Germinal center (tissue), 1 donor: ENCODE measurements around the gene ZNF138.
A peak's percentile ranks its signal among the peaks of the same experiment; 100 is the strongest.

Experiments used
- DNase-seq: peaks from one replicate; pipeline ENCODE4 v3.0.0; 2012; ENCODE audit warnings: mixed read lengths, low spot score

ZNF138 gene

DNA sequence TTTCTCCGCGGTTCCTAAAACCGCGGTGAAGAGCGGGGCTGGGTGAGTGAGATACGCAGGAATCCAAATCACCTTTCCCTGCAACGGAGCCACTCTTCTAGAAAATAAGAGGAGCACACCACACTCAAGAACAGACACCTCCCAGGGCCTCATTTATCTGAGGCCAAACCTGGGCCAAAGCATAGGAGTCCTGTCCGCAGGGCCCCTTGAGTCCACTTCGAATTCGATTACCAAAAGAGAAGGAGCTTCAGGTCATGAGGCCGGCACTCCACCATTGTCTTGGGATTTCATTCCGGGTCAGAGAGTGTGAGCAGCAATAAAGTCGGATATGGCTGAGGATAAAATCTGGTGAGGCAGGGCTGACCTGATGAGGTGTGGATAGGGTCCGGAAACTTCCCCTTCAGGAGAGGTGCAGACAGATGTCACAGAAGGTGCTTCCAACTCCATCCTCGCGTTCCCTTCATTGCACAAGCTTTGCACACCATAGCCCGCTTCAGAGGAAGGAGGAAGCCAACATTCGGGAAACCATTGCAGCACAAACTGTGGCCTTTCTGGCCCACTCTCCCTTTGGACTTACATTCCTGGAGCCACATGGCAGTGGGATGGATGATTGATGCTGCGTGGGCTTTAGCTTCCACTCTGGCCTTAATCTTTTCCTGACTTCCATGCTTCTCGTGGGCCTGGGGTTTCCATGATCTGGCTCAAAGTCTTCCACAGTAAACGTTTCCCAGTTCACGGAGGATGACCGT is 81.6 kb downstream of the ZNF138 start:
- no peak for DNase-seq

DNA sequence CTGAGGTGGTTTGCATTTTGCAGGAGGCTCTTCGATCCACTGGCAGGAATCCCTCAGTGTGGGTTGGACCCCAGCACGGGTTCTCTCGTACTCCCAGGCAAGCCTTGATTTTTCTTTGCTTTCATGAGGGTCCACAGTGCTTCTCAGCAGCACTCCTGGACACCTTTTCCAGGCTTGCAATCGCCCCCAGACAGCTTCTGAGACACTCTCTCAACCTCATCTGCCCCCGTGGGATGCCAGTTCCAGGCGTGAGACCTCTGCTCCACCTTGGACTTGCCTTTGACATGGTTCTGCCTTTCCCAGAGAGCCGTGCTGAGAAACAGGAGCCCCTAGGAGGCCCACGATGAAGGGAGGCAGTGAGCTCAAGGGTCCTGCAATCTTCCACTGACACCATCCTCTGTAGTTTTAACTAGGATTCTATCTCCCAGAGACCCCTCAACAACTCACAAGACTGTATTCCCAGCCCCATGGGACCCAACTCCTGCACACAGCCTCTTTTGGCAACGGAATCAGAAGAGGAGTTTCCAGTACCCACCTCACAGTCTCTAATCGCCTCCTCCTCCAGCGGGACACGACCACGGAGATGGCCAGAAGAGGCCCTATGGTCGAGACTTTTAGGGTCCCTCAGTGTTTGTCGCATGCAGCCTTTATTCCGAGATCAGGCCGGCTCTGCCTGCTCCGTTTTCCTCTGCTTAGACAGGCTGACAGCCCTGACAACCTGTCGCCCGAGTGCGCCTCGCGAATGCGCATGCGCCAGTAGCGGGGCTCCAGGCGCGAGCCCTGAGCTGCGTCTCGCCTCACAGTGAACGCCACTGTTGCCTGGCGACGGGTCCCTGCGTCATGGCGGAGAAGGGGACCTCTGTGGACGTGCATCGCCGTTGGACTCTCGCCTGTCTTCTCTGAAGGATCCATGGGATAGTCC is 82.8 kb downstream of the ZNF138 start:
- peak; percentile 87 for DNase-seq

- no peak for DNase-seq
Measured at GRCh38 chr7:64877714-64878610, 83.7 kb downstream of the ZNF138 start.

- no peak for DNase-seq
Measured at GRCh38 chr7:64878684-64879083, 84.5 kb downstream of the ZNF138 start.

DNA sequence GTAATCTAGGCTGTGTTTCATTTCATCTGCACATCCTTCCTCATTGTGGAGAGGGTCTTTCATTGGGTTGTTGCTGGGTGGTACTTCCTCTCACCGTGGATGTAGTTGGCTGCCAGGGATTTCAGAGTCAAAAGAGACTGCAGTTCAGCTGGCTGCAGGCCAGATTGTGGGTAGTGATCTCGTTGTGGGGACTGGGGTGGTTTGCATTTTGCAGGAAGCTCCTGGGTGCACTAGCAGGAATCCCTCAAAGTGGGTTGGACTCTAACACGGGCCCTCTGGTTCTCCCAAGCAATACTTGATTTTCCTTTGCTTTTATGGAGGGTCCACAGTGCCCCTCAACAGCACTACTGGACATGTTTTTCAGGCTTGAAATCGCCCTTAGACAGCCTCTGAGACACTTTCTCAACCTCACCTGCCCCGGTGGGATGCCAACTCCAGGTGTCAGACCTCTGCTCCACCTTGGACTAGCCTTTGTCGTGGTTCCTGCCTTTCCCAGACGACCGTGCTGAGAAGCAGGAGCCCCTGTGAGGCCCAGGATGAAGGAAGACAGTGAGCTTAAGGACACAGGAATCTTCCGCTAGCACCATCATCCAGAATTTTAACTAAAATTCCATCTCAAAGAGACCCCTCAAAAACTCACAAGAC is 85.0 kb downstream of the ZNF138 start:
- DNase-seq, result no peak

DNA sequence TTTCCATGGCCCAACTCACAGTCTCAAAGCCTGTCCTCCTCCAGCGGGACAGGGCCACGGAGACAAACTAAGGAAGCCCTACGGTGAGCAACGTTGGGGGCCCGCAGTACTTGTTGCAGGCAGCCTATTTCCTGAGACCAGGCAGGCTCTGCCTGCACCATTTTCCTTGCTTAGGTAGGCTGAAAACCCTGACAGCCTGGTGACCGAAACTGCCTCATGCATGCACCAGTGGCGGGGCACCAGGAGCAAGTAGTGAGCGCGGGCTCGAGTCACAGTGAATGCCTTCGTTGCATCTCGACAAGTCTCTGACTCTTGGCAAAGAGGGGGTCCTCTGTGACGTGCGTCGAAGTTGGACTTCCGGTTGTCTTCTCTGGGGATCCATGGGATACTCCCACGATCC is 85.6 kb downstream of the ZNF138 start:
- no peak for DNase-seq

DNA sequence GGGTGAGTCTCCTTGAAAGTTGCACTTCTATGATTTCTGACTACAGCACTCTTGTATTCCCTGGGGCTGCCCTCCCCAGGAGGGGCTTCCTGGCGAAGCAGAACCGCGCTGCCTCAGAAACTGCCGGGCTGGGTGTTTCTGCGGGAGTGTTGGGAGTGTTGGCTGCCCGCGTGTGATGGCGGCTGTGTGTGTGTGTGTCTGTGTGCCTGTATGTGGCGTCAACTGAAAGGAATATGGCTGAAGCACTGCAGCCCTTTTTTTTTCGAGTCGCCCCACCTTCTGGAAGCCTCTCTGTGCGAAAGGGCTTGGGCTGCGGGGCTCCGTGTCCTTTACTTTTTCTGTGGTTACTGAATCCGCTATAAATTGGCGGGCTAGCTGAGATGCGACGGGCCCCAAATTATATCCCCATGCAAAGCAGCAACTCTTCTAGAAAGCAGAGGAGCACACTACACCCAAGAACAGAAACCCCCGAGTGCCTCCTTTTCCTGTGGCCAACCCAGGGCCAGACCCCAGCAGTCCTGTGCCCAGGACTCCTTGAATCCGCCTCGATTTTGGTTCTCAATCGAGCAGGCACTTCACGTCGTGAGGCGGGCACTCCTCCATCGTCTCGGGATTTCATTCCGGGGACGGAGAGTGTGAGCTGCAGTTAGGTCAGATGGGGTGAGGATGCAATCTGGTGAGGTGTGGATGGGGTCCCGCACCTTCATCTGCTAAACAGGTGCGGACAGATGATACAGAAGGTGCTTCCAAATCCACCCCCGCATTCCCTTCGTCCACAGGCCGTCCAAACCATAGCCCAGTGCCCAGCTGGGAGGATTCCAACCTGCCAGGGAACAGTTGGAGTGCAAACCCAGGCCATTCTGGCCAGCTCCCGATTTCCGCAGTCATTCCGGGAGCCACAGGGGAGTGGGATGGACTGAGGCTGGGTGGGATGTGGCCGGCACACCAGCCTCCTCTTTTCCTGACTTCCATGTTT is 86.4 kb downstream of the ZNF138 start:
- DNase-seq, result no peak

DNA sequence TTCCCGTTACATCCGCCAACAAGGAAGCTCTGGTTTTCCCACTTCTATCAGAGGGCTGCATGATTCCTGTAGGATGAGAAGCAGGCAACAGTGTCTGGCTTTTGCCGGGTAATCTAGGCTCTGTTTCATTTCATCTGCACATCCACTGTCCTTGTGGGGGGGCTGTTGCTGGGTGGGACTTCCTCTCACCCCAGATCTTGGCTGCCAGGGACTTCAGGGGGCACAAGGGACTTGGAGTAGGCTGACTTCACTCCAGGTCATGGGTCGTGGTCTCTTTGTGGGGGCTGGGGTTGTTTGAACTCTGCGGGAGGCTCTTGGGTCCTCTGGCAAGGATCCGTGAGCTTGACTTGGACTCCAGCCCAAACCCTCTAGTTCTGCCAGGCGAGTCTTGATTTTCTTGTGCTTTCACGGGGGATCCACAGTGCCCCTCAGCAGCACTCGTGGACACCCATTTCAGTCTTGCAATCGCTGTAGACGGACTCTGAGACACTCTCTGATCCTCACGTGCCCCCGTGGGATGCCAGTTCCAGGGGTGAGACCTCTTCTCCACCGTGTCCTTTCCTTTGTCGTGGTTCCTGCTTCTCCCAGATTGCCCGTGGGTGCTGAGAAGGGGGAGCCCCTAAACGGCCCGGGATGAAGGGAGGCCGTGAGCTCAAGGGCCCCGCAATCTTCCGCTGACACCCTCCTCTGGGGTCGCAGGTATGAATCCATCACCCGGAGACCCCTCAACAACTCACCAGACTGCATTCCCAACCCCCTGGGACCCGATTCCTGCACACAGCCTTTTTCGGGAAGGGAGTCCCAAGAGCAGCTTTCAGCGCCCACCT is 87.4 kb downstream of the ZNF138 start:
- DNase-seq, result no peak

DNA sequence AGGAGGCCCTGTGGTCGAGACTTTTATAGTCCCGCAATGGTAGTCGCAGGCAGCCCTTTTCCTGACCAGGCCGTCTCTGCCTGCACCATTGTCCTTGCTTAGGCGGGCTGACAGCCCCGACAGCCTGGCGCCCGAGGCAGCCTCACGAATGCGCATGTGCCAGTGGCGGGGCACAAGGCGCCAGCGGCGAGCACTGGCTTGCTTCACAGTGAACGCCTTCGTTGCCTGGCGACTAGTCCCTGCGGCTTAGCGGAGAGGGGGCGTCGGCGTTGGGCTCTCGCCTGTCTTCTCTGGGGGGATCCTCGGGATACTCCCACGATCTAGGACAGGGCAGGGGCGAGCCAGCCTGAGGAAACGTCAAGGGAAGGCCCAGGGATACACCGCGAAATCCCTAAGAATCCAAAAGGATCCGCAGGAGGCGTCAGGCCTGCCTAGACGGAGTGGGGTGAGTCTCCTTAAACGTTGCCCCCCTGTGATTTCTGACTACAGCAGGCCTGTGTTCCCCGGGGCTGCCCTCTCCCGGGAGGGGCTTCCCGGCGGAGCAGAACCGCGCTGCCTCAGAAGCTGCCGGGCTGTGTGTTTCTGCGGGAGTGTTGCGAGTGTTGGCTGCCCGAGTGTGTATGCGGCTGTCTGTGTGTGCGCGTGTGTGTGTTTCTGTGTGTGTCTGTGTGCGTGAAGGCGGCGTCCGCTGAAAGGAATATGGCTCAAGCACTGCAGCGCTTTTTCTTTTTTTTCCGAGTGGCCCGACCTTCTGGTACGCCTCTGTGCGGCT is 88.3 kb downstream of the ZNF138 start:
- DNase-seq, result peak; percentile 50
